H7 (cell line): ENCODE results near the gene FBXW5. TPM values are rescaled to one million over a fixed set of nuclear protein-coding genes. Genes with fewer than 3 reads are reported as not detected.

Source experiments
- DNase-seq: peaks from one replicate; pipeline ENCODE4 v3.0.0; 2012
- H3K27me3 ChIP-seq: 2 replicates; pipeline ENCODE4 v1.6.0; 2011; ENCODE audit warnings: mild to moderate bottlenecking, low read length; ENCODE audit not compliant: control insufficient read depth, insufficient read depth
- H3K36me3 ChIP-seq: replicated peaks from 2 replicates; pipeline ENCODE4 v1.5.1; 2011; ENCODE audit warnings: low read length; ENCODE audit not compliant: control insufficient read depth, insufficient read depth
- H3K4me3 ChIP-seq: 2 replicates; pipeline ENCODE4 v1.5.1; 2011; ENCODE audit warnings: low read depth, mild to moderate bottlenecking, control low read depth, low read length, moderate library complexity; ENCODE audit not compliant: insufficient read depth
- total RNA-seq: library from RNA; depleted of rRNA; stranded (reverse); fragments of >200 nt; shearing (Covaris generic); gene quantifications from 2 replicates; pipeline ENCODE4 v1.2.3, GENCODE V29; 2014

FBXW5 gene
- total RNA-seq, 1 experiment from 2014 or later = 97.5 TPM

GRCh38 chr9:136927343-136928271 lies 16.9 kb downstream of the FBXW5 start:
- DNase-seq = no peak
- Histone ChIP-seq H3K36me3 (peaks cover 15% of the 10 kb centered on the region), H3K4me3 (no peak overlapping the region), H3K27me3 (no peaks in the 10 kb centered on the region)

- Histone ChIP-seq H3K36me3 (peaks cover 15% of the 10 kb centered on the region), H3K27me3 (no peaks in the 10 kb centered on the region), H3K4me3 (no peak overlapping the region)
- DNase-seq = no peak
Measured at GRCh38 chr9:136926749-136927148, 17.8 kb downstream of the FBXW5 start.

- DNase-seq = no peak
- no peak overlapping the region for H3K4me3 ChIP-seq
- peaks cover 15% of the 10 kb centered on the region for H3K36me3 ChIP-seq
- H3K27me3 ChIP-seq = no peaks in the 10 kb centered on the region
Measured at GRCh38 chr9:136926154-136926704, 18.3 kb downstream of the FBXW5 start.

- no peak for DNase-seq
Measured at GRCh38 chr9:136925414-136926153, 19.0 kb downstream of the FBXW5 start.

GRCh38 chr9:136923881-136924280 lies 20.7 kb downstream of the FBXW5 start:
- Histone ChIP-seq H3K27me3 (no peaks in the 10 kb centered on the region), H3K36me3 (peaks cover 28% of the 10 kb centered on the region), H3K4me3 (no peak overlapping the region)
- DNase-seq = no peak

More at GRCh38 chr9:136925414-136926153, 19.0 kb downstream of the FBXW5 start:
- H3K4me3 ChIP-seq = no peak overlapping the region
- peaks cover 20% of the 10 kb centered on the region for H3K36me3 ChIP-seq
- no peaks in the 10 kb centered on the region for H3K27me3 ChIP-seq

GRCh38 chr9:136922540-136922939 lies 22.0 kb downstream of the FBXW5 start:
- peaks cover 30% of the 10 kb centered on the region for H3K36me3 ChIP-seq
- H3K4me3 ChIP-seq = no peak overlapping the region
- DNase-seq = no peak
- H3K27me3 ChIP-seq = no peaks in the 10 kb centered on the region

- no peaks in the 10 kb centered on the region for H3K27me3 ChIP-seq
- no peak overlapping the region for H3K4me3 ChIP-seq
- no peak for DNase-seq
- H3K36me3 ChIP-seq = peaks cover 26% of the 10 kb centered on the region
Measured at GRCh38 chr9:136921718-136922117, 22.8 kb downstream of the FBXW5 start.

- H3K4me3 ChIP-seq = no peak overlapping the region
- peaks cover 28% of the 10 kb centered on the region for H3K36me3 ChIP-seq
- H3K27me3 ChIP-seq = no peaks in the 10 kb centered on the region
- DNase-seq = no peak
Measured at GRCh38 chr9:136921307-136921706, 23.2 kb downstream of the FBXW5 start.

- no peaks in the 10 kb centered on the region for H3K27me3 ChIP-seq
- DNase-seq = no peak
- no peak overlapping the region for H3K4me3 ChIP-seq
- H3K36me3 ChIP-seq = peaks cover 30% of the 10 kb centered on the region
Measured at GRCh38 chr9:136920734-136921231, 23.8 kb downstream of the FBXW5 start.

GRCh38 chr9:136920069-136920468 lies 24.5 kb downstream of the FBXW5 start:
- no peak for DNase-seq
- Histone ChIP-seq H3K27me3 (no peaks in the 10 kb centered on the region), H3K4me3 (no peak overlapping the region), H3K36me3 (peaks cover 36% of the 10 kb centered on the region)

- DNase-seq = no peak
- no peaks in the 10 kb centered on the region for H3K27me3 ChIP-seq
- H3K4me3 ChIP-seq = no peak overlapping the region
- H3K36me3 ChIP-seq = peaks cover 35% of the 10 kb centered on the region
Measured at GRCh38 chr9:136917902-136918301, 26.6 kb downstream of the FBXW5 start.

- peaks cover 34% of the 10 kb centered on the region for H3K36me3 ChIP-seq
- no peaks in the 10 kb centered on the region for H3K27me3 ChIP-seq
- no peak overlapping the region for H3K4me3 ChIP-seq
- no peak for DNase-seq
Measured at GRCh38 chr9:136916330-136917184, 28.0 kb downstream of the FBXW5 start.

GRCh38 chr9:136915632-136916329 lies 28.8 kb downstream of the FBXW5 start:
- Histone ChIP-seq H3K27me3 (no peaks in the 10 kb centered on the region), H3K4me3 (no peak overlapping the region), H3K36me3 (peaks cover 32% of the 10 kb centered on the region)
- no peak for DNase-seq
